ENCODE measurements around the gene CNOT3. TPM values are rescaled to one million over a fixed set of nuclear protein-coding genes. Genes with fewer than 3 reads are reported as not detected.

Gene CNOT3
- total RNA-seq, 1 experiment from 2014 or later: 76.7 TPM

DNA sequence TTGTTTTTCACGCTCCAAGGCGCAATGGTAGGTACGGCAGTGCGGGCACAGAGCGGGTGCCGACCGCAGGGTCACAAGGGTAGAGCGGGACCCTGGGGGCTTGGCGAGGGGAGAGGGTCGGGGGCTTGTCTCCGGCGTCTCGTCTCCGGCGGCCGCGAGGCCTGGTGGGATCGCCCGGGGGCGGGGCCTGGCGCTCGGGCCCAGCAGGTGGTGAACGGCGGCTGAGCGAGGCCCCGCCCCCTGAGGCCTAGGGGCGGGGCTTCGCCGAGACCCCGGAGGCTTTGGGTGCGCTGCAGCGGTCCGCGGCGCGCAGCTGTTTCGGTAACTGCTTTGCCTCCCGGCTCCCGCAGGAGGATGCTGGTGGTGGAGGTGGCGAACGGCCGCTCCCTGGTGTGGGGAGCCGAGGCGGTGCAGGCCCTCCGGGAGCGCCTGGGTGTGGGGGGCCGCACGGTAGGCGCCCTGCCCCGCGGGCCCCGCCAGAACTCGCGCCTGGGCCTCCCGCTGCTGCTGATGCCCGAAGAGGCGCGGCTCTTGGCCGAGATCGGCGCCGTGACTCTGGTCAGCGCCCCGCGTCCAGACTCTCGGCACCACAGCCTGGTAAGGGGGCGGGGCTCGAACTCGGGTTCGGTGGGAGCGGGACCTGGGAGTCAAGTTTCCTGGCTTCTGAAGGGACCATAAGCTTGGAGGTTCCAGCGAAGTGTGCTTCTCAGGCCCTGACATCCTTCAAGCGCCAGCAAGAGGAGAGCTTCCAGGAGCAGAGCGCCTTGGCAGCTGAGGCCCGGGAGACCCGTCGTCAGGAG is 53.6 kb downstream of the CNOT3 start, which contains the start of gene TSEN34:
TSS of gene TSEN34 (plus strand) at position 298 of the 800 bp plus-strand sequence. CDS start at position 355, 57 bp downstream.
- peaks cover 10 to 23% of the 10 kb centered on the region in 2 experiments for H3K36me3 ChIP-seq (ENCODE audit: control insufficient read depth in 1 of 2, insufficient read depth in 2 of 2, low read length in 2 of 2)
- intact Hi-C loops (cut with micrococcal nuclease): no loop called here
- peak within 1 kb of the TSS; percentile 92 for H3K9ac ChIP-seq (ENCODE audit: low read length)
- RAD21 ChIA-PET (ENCODE audit: low non-redundant PET in 1 of 2, low total read pairs in 2 of 2, uncharacterized antibody in 2 of 2, unreplicated experiment in 2 of 2): no interaction called here
- peak; percentile 76 for TF ChIP-seq POLR2AphosphoS5 (IDR thresholded peaks at IDR 0.05; ENCODE audit: low read depth, low read length)
- no peak for TF ChIP-seq SRF (IDR thresholded peaks at IDR 0.05; ENCODE audit: low read depth)
- TF ChIP-seq ZFX (IDR thresholded peaks at IDR 0.05): peak; percentile 90
- TF ChIP-seq, protein P1, sequence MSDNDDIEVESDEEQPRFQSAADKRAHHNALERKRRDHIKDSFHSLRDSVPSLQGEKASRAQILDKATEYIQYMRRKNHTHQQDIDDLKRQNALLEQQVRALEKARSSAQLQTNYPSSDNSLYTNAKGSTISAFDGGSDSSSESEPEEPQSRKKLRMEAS (IDR thresholded peaks at IDR 0.05): no peak
- TF ChIP-seq, protein P2, sequence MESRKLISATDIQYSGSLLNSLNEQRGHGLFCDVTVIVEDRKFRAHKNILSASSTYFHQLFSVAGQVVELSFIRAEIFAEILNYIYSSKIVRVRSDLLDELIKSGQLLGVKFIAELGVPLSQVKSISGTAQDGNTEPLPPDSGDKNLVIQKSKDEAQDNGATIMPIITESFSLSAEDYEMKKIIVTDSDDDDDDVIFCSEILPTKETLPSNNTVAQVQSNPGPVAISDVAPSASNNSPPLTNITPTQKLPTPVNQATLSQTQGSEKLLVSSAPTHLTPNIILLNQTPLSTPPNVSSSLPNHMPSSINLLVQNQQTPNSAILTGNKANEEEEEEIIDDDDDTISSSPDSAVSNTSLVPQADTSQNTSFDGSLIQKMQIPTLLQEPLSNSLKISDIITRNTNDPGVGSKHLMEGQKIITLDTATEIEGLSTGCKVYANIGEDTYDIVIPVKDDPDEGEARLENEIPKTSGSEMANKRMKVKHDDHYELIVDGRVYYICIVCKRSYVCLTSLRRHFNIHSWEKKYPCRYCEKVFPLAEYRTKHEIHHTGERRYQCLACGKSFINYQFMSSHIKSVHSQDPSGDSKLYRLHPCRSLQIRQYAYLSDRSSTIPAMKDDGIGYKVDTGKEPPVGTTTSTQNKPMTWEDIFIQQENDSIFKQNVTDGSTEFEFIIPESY (IDR thresholded peaks at IDR 0.05; ENCODE audit: extremely low read depth, insufficient replicate concordance, low read length): no peak
- TF ChIP-seq CBX3 (IDR thresholded peaks at IDR 0.05; ENCODE audit: low read depth): no peak
- TF ChIP-seq EGR1 (IDR thresholded peaks at IDR 0.05; ENCODE audit: low read depth): no peak; the same call in 1 of the 2 replicates
- peak; percentile 46 for TF ChIP-seq POLR2A (IDR thresholded peaks at IDR 0.05; ENCODE audit: borderline replicate concordance, extremely low read depth, insufficient read depth, insufficient read length)
- no peak for TF ChIP-seq FOSL1 (IDR thresholded peaks at IDR 0.05; ENCODE audit: low read depth)
- TF ChIP-seq, protein P3, sequence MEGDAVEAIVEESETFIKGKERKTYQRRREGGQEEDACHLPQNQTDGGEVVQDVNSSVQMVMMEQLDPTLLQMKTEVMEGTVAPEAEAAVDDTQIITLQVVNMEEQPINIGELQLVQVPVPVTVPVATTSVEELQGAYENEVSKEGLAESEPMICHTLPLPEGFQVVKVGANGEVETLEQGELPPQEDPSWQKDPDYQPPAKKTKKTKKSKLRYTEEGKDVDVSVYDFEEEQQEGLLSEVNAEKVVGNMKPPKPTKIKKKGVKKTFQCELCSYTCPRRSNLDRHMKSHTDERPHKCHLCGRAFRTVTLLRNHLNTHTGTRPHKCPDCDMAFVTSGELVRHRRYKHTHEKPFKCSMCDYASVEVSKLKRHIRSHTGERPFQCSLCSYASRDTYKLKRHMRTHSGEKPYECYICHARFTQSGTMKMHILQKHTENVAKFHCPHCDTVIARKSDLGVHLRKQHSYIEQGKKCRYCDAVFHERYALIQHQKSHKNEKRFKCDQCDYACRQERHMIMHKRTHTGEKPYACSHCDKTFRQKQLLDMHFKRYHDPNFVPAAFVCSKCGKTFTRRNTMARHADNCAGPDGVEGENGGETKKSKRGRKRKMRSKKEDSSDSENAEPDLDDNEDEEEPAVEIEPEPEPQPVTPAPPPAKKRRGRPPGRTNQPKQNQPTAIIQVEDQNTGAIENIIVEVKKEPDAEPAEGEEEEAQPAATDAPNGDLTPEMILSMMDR (IDR thresholded peaks at IDR 0.05 in 2 of 3, conservative IDR thresholded peaks at IDR 0.05 in 1 of 3; ENCODE audit: borderline replicate concordance in 1 of 3, insufficient read depth in 1 of 3, low read depth in 2 of 3, low read length in 2 of 3): no peak
- no peak for TF ChIP-seq EZH2 (IDR thresholded peaks at IDR 0.05)
- TF ChIP-seq RAD21 (IDR thresholded peaks at IDR 0.05; ENCODE audit: low read depth): no peak
- no peak for TF ChIP-seq SP1 (IDR thresholded peaks at IDR 0.05; ENCODE audit: low read depth)
- H3K4me3 ChIP-seq (replicated peaks in 1 of 2; ENCODE audit: low read depth in 1 of 2, low read length in 2 of 2): peak within 1 kb of the TSS; percentile 80 to 91
- H3K79me2 ChIP-seq (ENCODE audit: insufficient read depth, low read length): peaks cover 44% of the 10 kb centered on the region
- DNase-seq (ENCODE audit: low read depth, low spot score): peak; percentile 59
- TSS peak; percentile 36 for BruUV-seq (replicated peaks)
- no peaks in the 10 kb centered on the region for H3K9me2 ChIP-seq (ENCODE audit: insufficient read depth)
- ATAC-seq: peak; percentile 32
- peak within 1 kb of the TSS; percentile 99 for H3K4me2 ChIP-seq (ENCODE audit: low read length)
- CTCF ChIA-PET: interaction anchor here (0.7 to 2.1 kb wide), 4 partner anchors 21 to 75 kb away, joined by 3 to 13 read pairs (median 4); no protein-coding TSS in a partner anchor
- POLR2A ChIA-PET: interaction anchor here (1.1 to 7.0 kb wide), 6 partner anchors 10 to 32 kb away, joined by 3 to 126 read pairs (median 12); partner anchors contain the start of genes LENG1, RPS9 and TMC4
- no peaks in the 10 kb centered on the region for H3K9me3 ChIP-seq (ENCODE audit: control insufficient read depth in 1 of 2, insufficient read depth in 1 of 2, low read depth in 1 of 2, low read length in 2 of 2)
- H3K4me1 ChIP-seq (ENCODE audit: control insufficient read depth in 1 of 2, insufficient read depth in 2 of 2, low read length in 2 of 2): peaks cover 13 to 21% of the 10 kb centered on the region in 2 experiments
- no peaks in the 10 kb centered on the region for H3K27me3 ChIP-seq (ENCODE audit: insufficient read depth, low read length)
- no peak within 1 kb of the TSS for H2AFZ ChIP-seq (ENCODE audit: low read depth, low read length, poor library complexity, severe bottlenecking)
- H3K27ac ChIP-seq (ENCODE audit: low read depth, low read length): peak within 1 kb of the TSS; percentile 100
- H4K20me1 ChIP-seq (ENCODE audit: insufficient read depth): no peaks in the 10 kb centered on the region
